GM12878 (cell line): ENCODE results near the gene SLC10A4.

Source experiments
- CHD4 ChIP-seq: fragments of 200-600 bp; sonication (generic); IDR thresholded peaks from 2 replicates; pipeline ENCODE4 v1.6.1; 2016; ENCODE audit warnings: mild to moderate bottlenecking
- DPF2 ChIP-seq: fragments of 450-650 bp; IDR thresholded peaks from 2 replicates; pipeline ENCODE4 v1.6.1; 2017; ENCODE audit warnings: mild to moderate bottlenecking
- ETV6 ChIP-seq, 2 experiments: fragments of 450-650 bp in 1 of 2; IDR thresholded peaks in 1 of 2; conservative IDR thresholded peaks in 1 of 2; 2 replicates each; pipeline ENCODE4 v1.6.1; 2014; ENCODE audit warnings: antibody characterized with exemption in 1 of 2, borderline replicate concordance in 1 of 2, low read depth in 1 of 2, mild to moderate bottlenecking in 1 of 2, moderate library complexity in 1 of 2
- MTA2 ChIP-seq: fragments of 450-650 bp; IDR thresholded peaks from 2 replicates; pipeline ENCODE4 v1.6.1; 2016; ENCODE audit warnings: low read depth, mild to moderate bottlenecking, moderate library complexity
- ZBTB33 ChIP-seq: fragments of 450-650 bp; IDR thresholded peaks from 2 replicates; pipeline ENCODE4 v1.6.1; 2017; ENCODE audit warnings: mild to moderate bottlenecking

- TF ChIP-seq CHD4 = no peak
- no peak for TF ChIP-seq DPF2
- TF ChIP-seq MTA2 = no peak
- no peak for TF ChIP-seq ETV6 (conservative IDR thresholded peaks at IDR 0.05 in 1 of 2, IDR thresholded peaks at IDR 0.05 in 1 of 2; ENCODE audit: borderline replicate concordance in 1 of 2, low read depth in 1 of 2)
- no peak for TF ChIP-seq ZBTB33
These were observed 12.6 kb upstream of the SLC10A4 start for GRCh38 chr4:48470570-48470969.
